ENCODE measurements around the gene NDUFB6. TPM values are rescaled to one million over a fixed set of nuclear protein-coding genes. Genes with fewer than 3 reads are reported as not detected.

The NDUFB6 gene
- total RNA-seq, 1 experiment from 2014 or later = 56.0 TPM

- POLR2A ChIA-PET = interaction anchor here (2.8 kb wide), 1 partner anchor 23 kb away, joined by 11 read pairs; no protein-coding TSS in a partner anchor
- Mint-ChIP-seq H3K36me3 (peaks cover 7% of the 10 kb centered on the region), H3K4me1 (peaks cover 19% of the 10 kb centered on the region), H3K4me3 (peak overlapping the region; percentile 99), H3K27me3 (ENCODE audit: low read depth) (no peaks in the 10 kb centered on the region), H3K27ac (peak overlapping the region; percentile 99; the same call in 1 of the 2 replicates), H3K9me3 (no peaks in the 10 kb centered on the region)
- ATAC-seq (no peak), DNase-seq (ENCODE audit: low spot score) (no peak)
- TF ChIP-seq FOXP1 (CRISPR knock-in tag; IDR thresholded peaks at IDR 0.05; ENCODE audit: borderline replicate concordance) = no peak
- no peak for TF ChIP-seq JAZF1 (CRISPR knock-in tag; IDR thresholded peaks at IDR 0.05)
- TF ChIP-seq ATF6 (CRISPR knock-in tag; IDR thresholded peaks at IDR 0.05) = no peak
- TF ChIP-seq ZMAT4 (CRISPR knock-in tag; IDR thresholded peaks at IDR 0.05) = no peak
- TF ChIP-seq MXD4 (CRISPR knock-in tag; IDR thresholded peaks at IDR 0.05; ENCODE audit: borderline replicate concordance) = no peak
- no peak for TF ChIP-seq CTCF (IDR thresholded peaks at IDR 0.05)
- TF ChIP-seq ZNF512 (CRISPR knock-in tag; IDR thresholded peaks at IDR 0.05; ENCODE audit: borderline replicate concordance) = no peak
- TF ChIP-seq PRRX2 (CRISPR knock-in tag; IDR thresholded peaks at IDR 0.05) = no peak
- CTCF ChIA-PET = interaction anchor here (0.8 to 3.8 kb wide), 3 partner anchors 7 to 195 kb away, joined by 3 to 109 read pairs (median 24); no protein-coding TSS in a partner anchor
Measured at GRCh38 chr9:32573821-32574220, 862 bp upstream of the NDUFB6 start.

GRCh38 chr9:32571969-32572899 is 725 bp downstream of the NDUFB6 start:
- TF ChIP-seq USF1 (CRISPR knock-in tag; IDR thresholded peaks at IDR 0.05) (peak; percentile 45; the same call in 1 of the 2 replicates), CBFB (CRISPR knock-in tag; IDR thresholded peaks at IDR 0.05; ENCODE audit: low read depth) (no peak), ZNF232 (CRISPR knock-in tag; IDR thresholded peaks at IDR 0.05) (no peak), MYBL2 (CRISPR knock-in tag; IDR thresholded peaks at IDR 0.05) (no peak), USF2 (CRISPR knock-in tag; IDR thresholded peaks at IDR 0.05) (peak; percentile 67), CTCF (IDR thresholded peaks at IDR 0.05) (peak; percentile 18; the same call in 1 of the 2 replicates)
- Mint-ChIP-seq H3K9me3 (no peaks in the 10 kb centered on the region), H3K4me3 (peak overlapping the region; percentile 99), H3K27me3 (ENCODE audit: low read depth) (no peaks in the 10 kb centered on the region), H3K27ac (peak overlapping the region; percentile 99), H3K36me3 (peaks cover 17% of the 10 kb centered on the region), H3K4me1 (peaks cover 11% of the 10 kb centered on the region)
- DNase-seq (ENCODE audit: low spot score) (peak; percentile 68), ATAC-seq (peak; percentile 89)
- ChIA-PET POLR2A (interaction anchor here (0.6 to 2.8 kb wide), 5 partner anchors 20 to 193 kb away, joined by 4 to 11 read pairs (median 5); partner anchors contain the start of genes ACO1, RIGI, SMIM27 and TOPORS), CTCF (interaction anchor here (0.6 to 3.8 kb wide), 23 partner anchors 9 to 472 kb away, joined by 3 to 109 read pairs (median 4); partner anchors contain the start of genes ACO1, RIGI, SMIM27 and TOPORS)

All from WTC11 (cell line).